ENCODE results near the gene COL26A1. TPM values are rescaled to one million over a fixed set of nuclear protein-coding genes. Genes with fewer than 3 reads are reported as not detected.
A peak's percentile ranks its signal among the peaks of the same experiment; 100 is the strongest.
"Not testable (repeated sequence)": the region's sequence is repeated elsewhere in the genome, so short reads cannot be mapped to it uniquely, and the experiment has no call there.

The COL26A1 gene
- total and polyA plus RNA-seq, 4 donors = 0.05 to 4.7 (median 0.28) TPM

- 94 to 99% methylated on average over 3 of the region's 3 CpGs for WGBS, 2 donors
- Histone ChIP-seq H3K4me1 (ENCODE audit: control insufficient read depth in 5 of 5, insufficient read depth in 5 of 5, low read length in 5 of 5) (peaks cover 0 to 12% (median 0%) of the 10 kb centered on the region in 5 donors), H3K9ac (ENCODE audit: insufficient read depth in 1 of 2, low read length in 2 of 2) (no peak overlapping the region), H3K27me3 (ENCODE audit: control insufficient read depth in 3 of 3, insufficient read depth in 3 of 3, low read length in 2 of 3) (peaks cover 0 to 4% (median 0%) of the 10 kb centered on the region in 3 donors), H3K27ac (ENCODE audit: low read depth in 1 of 2, low read length in 1 of 2) (no peak overlapping the region), H3K4me3 (no peak overlapping the region), H3K36me3 (ENCODE audit: control insufficient read depth in 4 of 4, insufficient read depth in 4 of 4, low read length in 4 of 4) (no peaks in the 10 kb centered on the region), H3K9me3 (ENCODE audit: control insufficient read depth in 4 of 4, insufficient read depth in 3 of 4, low read length in 3 of 4) (peaks cover 0 to 4% (median 0%) of the 10 kb centered on the region in 4 donors)
- DNase-seq (no peak), ATAC-seq (ENCODE audit: insufficient read depth, low FRiP score) (no peak)
- no peak for TF ChIP-seq CTCF (IDR thresholded peaks at IDR 0.05; ENCODE audit: control extremely low read depth, extremely low read depth)
Observed at GRCh38 chr7:101432316-101432715, 69.6 kb downstream of the COL26A1 start.

- no peak overlapping the region for H3K4me3 ChIP-seq
- H3K9ac ChIP-seq (ENCODE audit: insufficient read depth in 1 of 2, low read length in 2 of 2) = no peak overlapping the region
- H3K36me3 ChIP-seq (ENCODE audit: control insufficient read depth in 4 of 4, insufficient read depth in 4 of 4, low read length in 4 of 4) = no peaks in the 10 kb centered on the region
- peaks cover 0 to 4% (median 0%) of the 10 kb centered on the region in 4 donors for H3K9me3 ChIP-seq (ENCODE audit: control insufficient read depth in 4 of 4, insufficient read depth in 3 of 4, low read length in 3 of 4)
- 80 to 87% methylated on average over 4 of the region's 4 CpGs for WGBS, 2 donors
- H3K27me3 ChIP-seq (ENCODE audit: control insufficient read depth in 3 of 3, insufficient read depth in 3 of 3, low read length in 2 of 3) = peaks cover 0 to 4% (median 0%) of the 10 kb centered on the region in 3 donors
- ATAC-seq (ENCODE audit: insufficient read depth, low FRiP score) = no peak
- no peak for DNase-seq
- H3K4me1 ChIP-seq (ENCODE audit: control insufficient read depth in 5 of 5, insufficient read depth in 5 of 5, low read length in 5 of 5) = peaks cover 0 to 12% (median 0%) of the 10 kb centered on the region in 5 donors
- H3K27ac ChIP-seq (ENCODE audit: low read depth in 1 of 2, low read length in 1 of 2) = no peak overlapping the region
- TF ChIP-seq CTCF (IDR thresholded peaks at IDR 0.05; ENCODE audit: control extremely low read depth, extremely low read depth) = no peak
Observed at GRCh38 chr7:101433688-101434087, 71.0 kb downstream of the COL26A1 start.

- DNase-seq; ATAC-seq (ENCODE audit: insufficient read depth, low FRiP score); H3K27ac ChIP-seq (ENCODE audit: low read depth in 1 of 2, low read length in 1 of 2); H3K4me3 ChIP-seq; H3K27me3 ChIP-seq (ENCODE audit: control insufficient read depth in 3 of 3, insufficient read depth in 3 of 3, low read length in 2 of 3); H3K9me3 ChIP-seq (ENCODE audit: control insufficient read depth in 4 of 4, insufficient read depth in 3 of 4, low read length in 3 of 4); H3K36me3 ChIP-seq (ENCODE audit: control insufficient read depth in 4 of 4, insufficient read depth in 4 of 4, low read length in 4 of 4); H3K9ac ChIP-seq (ENCODE audit: insufficient read depth in 1 of 2, low read length in 2 of 2): not testable (repeated sequence)
- peaks cover 0 to 12% (median 0%) of the 10 kb centered on the region in 5 donors for H3K4me1 ChIP-seq (ENCODE audit: control insufficient read depth in 5 of 5, insufficient read depth in 5 of 5, low read length in 5 of 5)
- WGBS, 2 donors = 86 to 95% methylated on average over 7 to 8 of the region's 8 CpGs
Observed at GRCh38 chr7:101434155-101434554, 71.5 kb downstream of the COL26A1 start.

- Histone ChIP-seq H3K4me3 (no peak overlapping the region), H3K27ac (ENCODE audit: low read depth in 1 of 2, low read length in 1 of 2) (no peak overlapping the region), H3K9ac (ENCODE audit: insufficient read depth in 1 of 2, low read length in 2 of 2) (peak overlapping the region in 1 of 2 donors; percentile 23), H3K36me3 (ENCODE audit: control insufficient read depth in 4 of 4, insufficient read depth in 4 of 4, low read length in 4 of 4) (no peaks in the 10 kb centered on the region), H3K27me3 (ENCODE audit: control insufficient read depth in 3 of 3, insufficient read depth in 3 of 3, low read length in 2 of 3) (peaks cover 0 to 4% (median 0%) of the 10 kb centered on the region in 3 donors), H3K9me3 (ENCODE audit: control insufficient read depth in 4 of 4, insufficient read depth in 3 of 4, low read length in 3 of 4) (peaks cover 0 to 6% (median 0%) of the 10 kb centered on the region in 4 donors), H3K4me1 (ENCODE audit: control insufficient read depth in 5 of 5, insufficient read depth in 5 of 5, low read length in 5 of 5) (peaks cover 0 to 12% (median 0%) of the 10 kb centered on the region in 5 donors)
- no peak for TF ChIP-seq CTCF (IDR thresholded peaks at IDR 0.05; ENCODE audit: control extremely low read depth, extremely low read depth)
- WGBS, 2 donors = 53 to 62% methylated on average over 22 of the region's 22 CpGs
- DNase-seq (peak; percentile 28 to 40 (median 31)), ATAC-seq (ENCODE audit: insufficient read depth, low FRiP score) (no peak)
Observed at GRCh38 chr7:101435461-101436220, 73.0 kb downstream of the COL26A1 start.
